GM18498 (cell line): ENCODE measurements around the gene WNK1.
"Not testable (repeated sequence)": the region's sequence is repeated elsewhere in the genome, so short reads cannot be mapped to it uniquely, and the experiment has no call there.

Experiments used
- ATAC-seq: cut with Tn5 transposase; IDR thresholded peaks from one replicate; pipeline ENCODE4 v1.9.1; 2021; ENCODE audit warnings: mild to moderate bottlenecking, moderate library complexity; ENCODE audit not compliant: unreplicated experiment

WNK1 gene

GRCh38 chr12:810671-811415 lies 58.5 kb downstream of the WNK1 start:
- ATAC-seq, result no peak

- no peak for ATAC-seq
These were observed 60.6 kb downstream of the WNK1 start for GRCh38 chr12:812950-813349.

- ATAC-seq, result not testable (repeated sequence)
These were observed 65.1 kb downstream of the WNK1 start for GRCh38 chr12:817456-817855.

GRCh38 chr12:817941-818600 lies 65.7 kb downstream of the WNK1 start:
- no peak for ATAC-seq

GRCh38 chr12:818733-819132 lies 66.4 kb downstream of the WNK1 start:
- ATAC-seq, result no peak

- no peak for ATAC-seq
These were observed 68.0 kb downstream of the WNK1 start for GRCh38 chr12:820336-820735.

- ATAC-seq, result peak; percentile 91
These were observed 70.8 kb downstream of the WNK1 start for GRCh38 chr12:823028-823698.

- no peak for ATAC-seq
These were observed 74.0 kb downstream of the WNK1 start for GRCh38 chr12:826331-826730.

- no peak for ATAC-seq
These were observed 76.5 kb downstream of the WNK1 start for GRCh38 chr12:828726-829395.

GRCh38 chr12:830111-830867 lies 77.9 kb downstream of the WNK1 start:
- no peak for ATAC-seq

GRCh38 chr12:835754-836518 lies 83.6 kb downstream of the WNK1 start:
- no peak for ATAC-seq

GRCh38 chr12:836952-837351 lies 84.6 kb downstream of the WNK1 start:
- ATAC-seq, result no peak

GRCh38 chr12:837548-837947 lies 85.2 kb downstream of the WNK1 start:
- ATAC-seq, result no peak

GRCh38 chr12:843609-844008 lies 91.2 kb downstream of the WNK1 start:
- ATAC-seq, result no peak

- ATAC-seq, result no peak
These were observed 94.0 kb downstream of the WNK1 start for GRCh38 chr12:846421-846820.

GRCh38 chr12:848173-848865 lies 95.9 kb downstream of the WNK1 start:
- ATAC-seq, result no peak

GRCh38 chr12:848882-849527 lies 96.6 kb downstream of the WNK1 start:
- ATAC-seq, result no peak

GRCh38 chr12:849733-850437 lies 97.5 kb downstream of the WNK1 start:
- ATAC-seq, result not testable (repeated sequence)
